NT2/D1 (cell line): Measurements from ENCODE around the gene APOOL.

Experiments used
- YY1 ChIP-seq: IDR thresholded peaks from 2 replicates; pipeline ENCODE4 v1.6.1; 2011; ENCODE audit not compliant: insufficient read length, insufficient read depth
- ZNF274 ChIP-seq: IDR thresholded peaks from 2 replicates; pipeline ENCODE4 v1.6.1; 2011; ENCODE audit warnings: mild to moderate bottlenecking, low read depth, low read length

- no peak for TF ChIP-seq YY1
- TF ChIP-seq ZNF274, result no peak
These were observed 27.8 kb downstream of the APOOL start for GRCh38 chrX:85031505-85031904.
